MM.1S (cell line): ENCODE data around the gene WDR82.

ENCODE experiments used
- DNase-seq: peaks from one replicate; pipeline ENCODE4 v3.0.0-alpha.2; 2015
- H2AFZ ChIP-seq: fragments of 300-600 bp; sonication (generic); 2 replicates; pipeline ENCODE4 v1.6.0; 2016; ENCODE audit warnings: antibody characterized with exemption, low read length
- H3F3A ChIP-seq: fragments of 300-600 bp; sonication (generic); 2 replicates; pipeline ENCODE4 v1.6.1; 2016; ENCODE audit warnings: mild to moderate bottlenecking, antibody characterized with exemption, low read length, moderate library complexity, mixed read lengths; ENCODE audit not compliant: insufficient read depth
- H3K27ac ChIP-seq: fragments of 300-600 bp; sonication (generic); 2 replicates; pipeline ENCODE4 v1.5.1; 2016; ENCODE audit warnings: mild to moderate bottlenecking, low read length
- H3K27me3 ChIP-seq: fragments of 300-600 bp; sonication (generic); replicated peaks from 2 replicates; pipeline ENCODE4 v1.6.0; 2016; ENCODE audit warnings: low read length; ENCODE audit not compliant: insufficient read depth
- H3K36me3 ChIP-seq: fragments of 300-600 bp; sonication (generic); replicated peaks from 2 replicates; pipeline ENCODE4 v1.6.1; 2016; ENCODE audit warnings: mild to moderate bottlenecking, low read length, mixed read lengths; ENCODE audit not compliant: insufficient read depth
- H3K4me1 ChIP-seq: fragments of 300-600 bp; sonication (generic); 2 replicates; pipeline ENCODE4 v1.6.1; 2016; ENCODE audit warnings: low read length, mixed read lengths
- H3K4me2 ChIP-seq: fragments of 300-600 bp; sonication (generic); 2 replicates; pipeline ENCODE4 v1.6.0; 2016; ENCODE audit warnings: low read depth, low read length
- H3K4me3 ChIP-seq: fragments of 300-600 bp; sonication (generic); 2 replicates; pipeline ENCODE4 v1.5.1; 2016; ENCODE audit warnings: low read length, mixed read lengths
- H3K79me2 ChIP-seq: fragments of 300-600 bp; sonication (generic); 2 replicates; pipeline ENCODE4 v1.6.1; 2016; ENCODE audit warnings: mixed run types, low read length, mixed read lengths
- H3K9ac ChIP-seq: fragments of 300-600 bp; sonication (generic); 2 replicates; pipeline ENCODE4 v1.6.1; 2016; ENCODE audit warnings: low read length, mixed read lengths
- H3K9me2 ChIP-seq: fragments of 300-600 bp; sonication (generic); replicated peaks from 2 replicates; pipeline ENCODE4 v1.6.1; 2016; ENCODE audit warnings: mild to moderate bottlenecking, low read length, mixed read lengths; ENCODE audit not compliant: insufficient read depth
- H3K9me3 ChIP-seq: fragments of 300-600 bp; sonication (generic); replicated peaks from 2 replicates; pipeline ENCODE4 v1.6.1; 2016; ENCODE audit warnings: mild to moderate bottlenecking, low read length, mixed read lengths; ENCODE audit not compliant: insufficient read depth
- H4K20me1 ChIP-seq: fragments of 300-600 bp; sonication (generic); 2 replicates; pipeline ENCODE4 v1.6.1; 2016; ENCODE audit warnings: mild to moderate bottlenecking, low read length, moderate library complexity, mixed read lengths; ENCODE audit not compliant: insufficient read depth
- CTCF ChIP-seq: fragments of 300-600 bp; sonication (generic); IDR thresholded peaks from 2 replicates; pipeline ENCODE4 v1.5.1; 2016; ENCODE audit warnings: antibody characterized with exemption, low read length, mixed read lengths
- EZH2 ChIP-seq: fragments of 300-600 bp; sonication (generic); optimal IDR thresholded peaks from 2 replicates; pipeline ENCODE3; 2017; ENCODE audit warnings: low read depth, mild to moderate bottlenecking, antibody characterized with exemption, low read length, mixed read lengths
- EZH2phosphoT487 ChIP-seq: fragments of 300-600 bp; sonication (generic); IDR thresholded peaks from 2 replicates; pipeline ENCODE4 v1.6.1; 2018; ENCODE audit warnings: antibody characterized with exemption, low read length

The WDR82 gene

GRCh38 chr3:52311576-52312119, 33.2 kb upstream of the WDR82 start:
- H3K36me3 ChIP-seq = no peaks in the 10 kb centered on the region
- peaks cover 25% of the 10 kb centered on the region for H3K4me1 ChIP-seq
- H4K20me1 ChIP-seq = no peaks in the 10 kb centered on the region
- H3K4me3 ChIP-seq = no peak overlapping the region
- TF ChIP-seq CTCF (no peak), EZH2phosphoT487 (no peak), EZH2 (no peak)
- no peaks in the 10 kb centered on the region for H3K9me2 ChIP-seq
- H3K79me2 ChIP-seq = no peaks in the 10 kb centered on the region
- peaks cover 4% of the 10 kb centered on the region; the same call in 1 of the 2 replicates for H3F3A ChIP-seq
- no peaks in the 10 kb centered on the region for H3K27me3 ChIP-seq
- H3K4me2 ChIP-seq = no peak overlapping the region
- no peaks in the 10 kb centered on the region for H3K9me3 ChIP-seq
- no peak for DNase-seq
- no peak overlapping the region for H3K27ac ChIP-seq
- no peak overlapping the region for H2AFZ ChIP-seq
- no peak overlapping the region for H3K9ac ChIP-seq

- DNase-seq = peak; percentile 40
- Histone ChIP-seq H3K9me2 (no peaks in the 10 kb centered on the region), H2AFZ (no peak overlapping the region), H3F3A (peaks cover 4% of the 10 kb centered on the region; the same call in 1 of the 2 replicates), H3K79me2 (no peaks in the 10 kb centered on the region), H3K4me3 (no peak overlapping the region), H3K4me1 (peaks cover 25% of the 10 kb centered on the region), H3K9me3 (no peaks in the 10 kb centered on the region), H4K20me1 (no peaks in the 10 kb centered on the region), H3K27me3 (no peaks in the 10 kb centered on the region), H3K9ac (no peak overlapping the region), H3K4me2 (no peak overlapping the region), H3K27ac (no peak overlapping the region), H3K36me3 (no peaks in the 10 kb centered on the region)
- TF ChIP-seq EZH2 (no peak), CTCF (no peak), EZH2phosphoT487 (no peak)
These were observed 32.6 kb upstream of the WDR82 start for GRCh38 chr3:52310861-52311575.

- no peak overlapping the region for H3K27ac ChIP-seq
- H3K9ac ChIP-seq = no peak overlapping the region
- peaks cover under 1% of the 10 kb centered on the region; the same call in 1 of the 2 replicates for H3F3A ChIP-seq
- TF ChIP-seq EZH2phosphoT487 = no peak
- no peak for TF ChIP-seq EZH2
- TF ChIP-seq CTCF = no peak
- no peaks in the 10 kb centered on the region for H3K36me3 ChIP-seq
- H3K4me1 ChIP-seq = peaks cover 11% of the 10 kb centered on the region
- no peaks in the 10 kb centered on the region for H3K79me2 ChIP-seq
- no peak for DNase-seq
- H3K27me3 ChIP-seq = no peaks in the 10 kb centered on the region
- no peak overlapping the region for H2AFZ ChIP-seq
- no peak overlapping the region for H3K4me2 ChIP-seq
- no peaks in the 10 kb centered on the region for H4K20me1 ChIP-seq
- no peaks in the 10 kb centered on the region for H3K9me3 ChIP-seq
- no peak overlapping the region for H3K4me3 ChIP-seq
- no peaks in the 10 kb centered on the region for H3K9me2 ChIP-seq
These were observed 29.9 kb upstream of the WDR82 start for GRCh38 chr3:52308308-52308707.
